ENCODE data around the gene EIF2S2. TPM values are rescaled to one million over a fixed set of nuclear protein-coding genes. Genes with fewer than 3 reads are reported as not detected.

The EIF2S2 gene
- total RNA-seq (2022; extraction: Qiagen RNA extraction; ENCODE audit: low read depth), result 88.1 to 144 TPM (median 101 TPM) in 5 replicates

DNA sequence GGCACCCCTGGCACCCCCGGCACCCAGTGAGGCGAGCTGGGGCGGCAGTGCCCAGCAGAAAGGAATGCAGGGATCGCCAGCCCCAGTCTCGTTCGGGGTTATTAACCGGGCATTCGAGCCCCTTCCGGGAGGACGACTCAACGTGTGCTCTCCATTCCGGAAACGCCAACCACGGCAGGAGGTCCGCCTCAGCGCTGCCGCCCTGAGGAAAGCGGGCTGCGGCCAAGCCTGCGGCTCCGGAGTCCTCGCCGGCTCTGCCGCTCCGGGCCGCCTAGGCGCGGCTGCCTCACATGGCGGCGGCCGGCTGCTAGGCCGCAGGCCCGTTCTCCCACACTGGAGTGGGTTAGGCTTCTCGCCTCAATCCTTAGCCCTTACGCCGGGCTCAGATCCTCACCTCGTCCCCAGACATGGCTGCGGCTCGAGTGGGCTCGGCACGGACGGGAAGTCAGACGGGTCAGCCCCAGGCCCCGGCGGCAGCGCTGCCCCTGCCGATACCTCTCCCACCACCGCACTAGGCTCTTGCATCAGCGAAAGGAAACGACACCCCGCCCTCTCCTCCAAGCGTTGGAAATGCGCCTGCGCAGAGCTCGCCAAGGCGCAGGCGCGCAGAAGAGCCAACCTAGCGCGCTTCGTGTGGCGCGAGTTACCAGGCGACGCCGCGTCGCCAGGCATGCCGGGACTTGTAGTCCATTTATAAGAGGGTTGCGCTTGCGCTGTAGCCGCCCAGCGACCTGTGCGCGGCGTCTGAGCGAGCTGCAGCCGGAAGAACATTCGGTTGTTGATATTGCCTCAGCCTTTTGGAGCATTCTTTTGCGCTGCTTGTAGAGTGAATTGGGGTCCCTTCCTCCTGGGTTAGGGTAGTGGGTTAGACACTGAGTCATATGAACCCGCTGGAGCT is at the start of gene EIF2S2:
Gene EIF2S2 (minus strand): TSS at position 542 of the 898 bp plus-strand sequence. CDS start 133 bp downstream, at position 409.

Other genes with a start within 250 kb of the EIF2S2 start
- 121 to 164 TPM (median 157 TPM) in 5 replicates for gene RALY, start 118.3 kb downstream of the EIF2S2 start, total RNA-seq (2022; extraction: Qiagen RNA extraction; ENCODE audit: low read depth)
- gene ASIP, start 129.2 kb upstream of the EIF2S2 start, total RNA-seq (2022; extraction: Qiagen RNA extraction; ENCODE audit: low read depth), result not detected in 5 replicates
- gene AHCY, start 191.1 kb upstream of the EIF2S2 start, total RNA-seq (2022; extraction: Qiagen RNA extraction; ENCODE audit: low read depth), result 262 to 337 TPM (median 335 TPM) in 5 replicates